NCI-H748 (cell line): ENCODE data around the gene SLC9A9.
A peak's percentile ranks its signal among the peaks of the same experiment; 100 is the strongest.

Experiments
- DNase-seq: peaks from one replicate; lab custom pipeline; 2025; ENCODE audit not compliant: unreplicated experiment; lab: John Stamatoyannopoulos, UW

The SLC9A9 gene

GRCh38 chr3:143652118-143652517 lies 196.2 kb downstream of the SLC9A9 start:
- DNase-seq, result no peak

- no peak for DNase-seq
Measured at GRCh38 chr3:143650827-143651226, 197.4 kb downstream of the SLC9A9 start.

GRCh38 chr3:143650120-143650519 lies 198.1 kb downstream of the SLC9A9 start:
- DNase-seq, result no peak

GRCh38 chr3:143648708-143649107 lies 199.6 kb downstream of the SLC9A9 start:
- peak; percentile 40 for DNase-seq

- DNase-seq, result no peak
Measured at GRCh38 chr3:143648218-143648617, 200.1 kb downstream of the SLC9A9 start.

- DNase-seq, result peak; percentile 80
Measured at GRCh38 chr3:143644370-143645089, 203.7 kb downstream of the SLC9A9 start.

- DNase-seq, result no peak
Measured at GRCh38 chr3:143643905-143644304, 204.4 kb downstream of the SLC9A9 start.

GRCh38 chr3:143640774-143641173 lies 207.5 kb downstream of the SLC9A9 start:
- DNase-seq, result no peak

GRCh38 chr3:143637133-143637532 lies 211.1 kb downstream of the SLC9A9 start:
- DNase-seq, result no peak

- DNase-seq, result no peak
Measured at GRCh38 chr3:143634991-143635390, 213.3 kb downstream of the SLC9A9 start.

- DNase-seq, result no peak
Measured at GRCh38 chr3:143634427-143634826, 213.8 kb downstream of the SLC9A9 start.

- no peak for DNase-seq
Measured at GRCh38 chr3:143633816-143634215, 214.5 kb downstream of the SLC9A9 start.

- no peak for DNase-seq
Measured at GRCh38 chr3:143629726-143630125, 218.5 kb downstream of the SLC9A9 start.

- DNase-seq, result no peak
Measured at GRCh38 chr3:143628971-143629370, 219.3 kb downstream of the SLC9A9 start.

- DNase-seq, result no peak
Measured at GRCh38 chr3:143627336-143627735, 220.9 kb downstream of the SLC9A9 start.

- no peak for DNase-seq
Measured at GRCh38 chr3:143619231-143619630, 229.0 kb downstream of the SLC9A9 start.

- DNase-seq, result no peak
Measured at GRCh38 chr3:143617050-143617449, 231.2 kb downstream of the SLC9A9 start.

GRCh38 chr3:143613226-143613625 lies 235.0 kb downstream of the SLC9A9 start:
- no peak for DNase-seq

GRCh38 chr3:143612541-143612940 lies 235.7 kb downstream of the SLC9A9 start:
- DNase-seq, result no peak

GRCh38 chr3:143608966-143609365 lies 239.3 kb downstream of the SLC9A9 start:
- DNase-seq, result no peak

- no peak for DNase-seq
Measured at GRCh38 chr3:143605233-143605950, 242.9 kb downstream of the SLC9A9 start.

GRCh38 chr3:143604402-143605185 lies 243.7 kb downstream of the SLC9A9 start:
- no peak for DNase-seq
